22Rv1 (cell line): ENCODE results near the gene SLC29A3.

ENCODE experiments used
- H3K27ac ChIP-seq: fragments of 450-650 bp; 2 replicates; pipeline ENCODE4 v1.5.1; 2017
- CTCF ChIP-seq: fragments of 450-650 bp; IDR thresholded peaks from 2 replicates; pipeline ENCODE4 v1.5.1; 2017; ENCODE audit warnings: mild to moderate bottlenecking
- ZFX ChIP-seq: fragments of 450-650 bp; IDR thresholded peaks from 2 replicates; pipeline ENCODE4 v1.6.1; 2017; ENCODE audit warnings: antibody characterized with exemption, borderline replicate concordance

The SLC29A3 gene

GRCh38 chr10:71401056-71401455, 82.0 kb downstream of the SLC29A3 start:
- no peak overlapping the region for H3K27ac ChIP-seq
- TF ChIP-seq ZFX, result no peak
- no peak for TF ChIP-seq CTCF

GRCh38 chr10:71402005-71402404, 82.9 kb downstream of the SLC29A3 start:
- TF ChIP-seq CTCF (no peak), ZFX (no peak)
- no peak overlapping the region for H3K27ac ChIP-seq

GRCh38 chr10:71404503-71405295, 85.6 kb downstream of the SLC29A3 start:
- TF ChIP-seq CTCF, result no peak
- no peak for TF ChIP-seq ZFX
- no peak overlapping the region for H3K27ac ChIP-seq

- H3K27ac ChIP-seq, result no peak overlapping the region
- TF ChIP-seq ZFX, result no peak
- no peak for TF ChIP-seq CTCF
Observed at GRCh38 chr10:71406878-71407277, 87.8 kb downstream of the SLC29A3 start.

- no peak for TF ChIP-seq ZFX
- no peak for TF ChIP-seq CTCF
- no peak overlapping the region for H3K27ac ChIP-seq
Observed at GRCh38 chr10:71408436-71409225, 89.6 kb downstream of the SLC29A3 start.

- H3K27ac ChIP-seq, result no peak overlapping the region
- no peak for TF ChIP-seq ZFX
- no peak for TF ChIP-seq CTCF
Observed at GRCh38 chr10:71409516-71410104, 90.6 kb downstream of the SLC29A3 start.
